SK-N-SH (cell line): ENCODE measurements around the gene SND1. TPM values are rescaled to one million over a fixed set of nuclear protein-coding genes. Genes with fewer than 3 reads are reported as not detected.

ENCODE experiments used
- CTCF ChIA-PET: fragments of 300-600, 350-600 bp; formaldehyde crosslinking; extraction: SDS; loops from one replicate; lab custom pipeline; 2021; lab: Yijun Ruan, JAX
- POLR2A ChIA-PET: fragments of 350-600 bp; sonication (Branson Sonifier 250); formaldehyde crosslinking; extraction: SDS; loops from one replicate; lab custom pipeline; 2020; ENCODE audit warnings: antibody characterized with exemption, inconsistent platforms; lab: Yijun Ruan, JAX
- DNase-seq: peaks from one replicate; pipeline ENCODE4 v3.0.0; 2012
- H2AFZ ChIP-seq: fragments of 200-600 bp; sonication (generic); 2 replicates; pipeline ENCODE4 v1.8.1; 2016; ENCODE audit warnings: antibody characterized with exemption, mild to moderate bottlenecking, low read depth
- H3F3A ChIP-seq: fragments of 200-600 bp; sonication (generic); replicated peaks from 2 replicates; pipeline ENCODE3; 2016; ENCODE audit warnings: antibody characterized with exemption, mild to moderate bottlenecking; ENCODE audit not compliant: insufficient read depth
- H3K27ac ChIP-seq, 2 experiments: fragments of 200-500 bp in 1 of 2; fragments of 200-600 bp in 1 of 2; sonication (Bioruptor generic) in 1 of 2; sonication (generic), shearing (Covaris generic) in 1 of 2; 2 replicates each; pipeline versions ENCODE4 v1.5.1 to v1.6.1; 2014 to 2016; ENCODE audit warnings: low read depth in 2 of 2, inconsistent platforms in 1 of 2, low read length in 1 of 2, mild to moderate bottlenecking in 1 of 2, mixed read lengths in 1 of 2
- H3K27me3 ChIP-seq: fragments of 200-600 bp; sonication (generic), shearing (Covaris generic); 2 replicates; pipeline ENCODE4 v1.6.1; 2016; ENCODE audit warnings: mixed run types; ENCODE audit not compliant: insufficient read depth
- H3K36me3 ChIP-seq, 2 experiments: fragments of 200-500 bp in 1 of 2; fragments of 200-600 bp in 1 of 2; sonication (Bioruptor generic) in 1 of 2; sonication (generic) in 1 of 2; replicated peaks in 1 of 2; 2 replicates each; pipeline versions ENCODE3 to v1.5.1; 2014 to 2016; ENCODE audit warnings: low read length in 1 of 2, mild to moderate bottlenecking in 1 of 2; ENCODE audit not compliant: insufficient read depth in 2 of 2, control insufficient read depth in 1 of 2
- H3K4me1 ChIP-seq, 2 experiments: fragments of 200-500 bp in 1 of 2; fragments of 200-600 bp in 1 of 2; sonication (Bioruptor generic) in 1 of 2; sonication (generic), shearing (Covaris generic) in 1 of 2; 2 replicates each; pipeline versions ENCODE4 v1.5.1 to v1.6.1; 2014 to 2016; ENCODE audit warnings: low read depth in 1 of 2, low read length in 1 of 2, mixed run types in 1 of 2; ENCODE audit not compliant: insufficient read depth in 2 of 2, control insufficient read depth in 1 of 2
- H3K4me2 ChIP-seq: fragments of 200-600 bp; sonication (generic), shearing (Covaris generic); 2 replicates; pipeline ENCODE4 v1.6.1; 2017; ENCODE audit warnings: mixed run types
- H3K4me3 ChIP-seq, 2 experiments: fragments of 200-500 bp in 1 of 2; fragments of 200-600 bp in 1 of 2; sonication (Bioruptor generic) in 1 of 2; sonication (generic), shearing (Covaris generic) in 1 of 2; 2 replicates each; pipeline versions ENCODE4 v1.5.1 to v1.8.1; 2014 to 2016; ENCODE audit warnings: low read depth in 2 of 2, inconsistent platforms in 1 of 2, low read length in 1 of 2, mild to moderate bottlenecking in 1 of 2, mixed read lengths in 1 of 2, moderate library complexity in 1 of 2
- H3K79me2 ChIP-seq: fragments of 200-600 bp; sonication (generic); 2 replicates; pipeline ENCODE4 v1.8.1; 2017; ENCODE audit warnings: mild to moderate bottlenecking; ENCODE audit not compliant: insufficient read depth
- H3K9ac ChIP-seq: fragments of 200-600 bp; sonication (generic); 2 replicates; pipeline ENCODE4 v1.6.1; 2017; ENCODE audit warnings: mixed run types
- H3K9me2 ChIP-seq: fragments of 200-600 bp; sonication (generic); 2 replicates; pipeline ENCODE4 v1.6.1; 2017; ENCODE audit warnings: mixed run types
- H3K9me3 ChIP-seq: fragments of 200-600 bp; sonication (generic); 2 replicates; pipeline ENCODE4 v1.6.1; 2017; ENCODE audit warnings: mixed run types, mild to moderate bottlenecking, moderate library complexity
- H4K20me1 ChIP-seq: fragments of 200-600 bp; sonication (generic); 2 replicates; pipeline ENCODE4 v1.6.1; 2017; ENCODE audit warnings: mild to moderate bottlenecking, mixed run types; ENCODE audit not compliant: insufficient read depth
- ELF1 ChIP-seq: IDR thresholded peaks from 2 replicates; pipeline ENCODE4 v1.4.0; 2012
- EP300 ChIP-seq, 2 experiments: IDR thresholded peaks; 2 replicates each; pipeline versions ENCODE4 v1.4.0 to v1.6.1; 2012; ENCODE audit warnings: borderline replicate concordance in 1 of 2, low read depth in 1 of 2, low read length in 1 of 2
- FOSL2 ChIP-seq: IDR thresholded peaks from 2 replicates; pipeline ENCODE4 v1.4.0; 2012; ENCODE audit warnings: low read depth, mild to moderate bottlenecking, moderate library complexity, borderline replicate concordance
- JUND ChIP-seq: IDR thresholded peaks from 2 replicates; pipeline ENCODE4 v1.4.0; 2012
- MEF2A ChIP-seq: IDR thresholded peaks from 2 replicates; pipeline ENCODE4 v1.4.0; 2012; ENCODE audit warnings: low read depth, borderline replicate concordance
- MXI1 ChIP-seq: IDR thresholded peaks from 2 replicates; pipeline ENCODE4 v1.6.1; 2012; ENCODE audit warnings: mild to moderate bottlenecking, low read depth, low read length, improper control_type of control experiment
- NFIC ChIP-seq: IDR thresholded peaks from 2 replicates; pipeline ENCODE4 v1.4.0; 2012; ENCODE audit warnings: borderline replicate concordance
- PBX3 ChIP-seq: IDR thresholded peaks from 2 replicates; pipeline ENCODE4; 2012
- POLR2AphosphoS5 ChIP-seq: IDR thresholded peaks from 2 replicates; pipeline ENCODE4 v1.6.1; 2012; ENCODE audit warnings: low read depth, low read length
- RAD21 ChIP-seq: IDR thresholded peaks from 2 replicates; pipeline ENCODE4 v1.6.1; 2012; ENCODE audit warnings: mild to moderate bottlenecking, low read length
- RFX5 ChIP-seq: IDR thresholded peaks from 2 replicates; pipeline ENCODE4 v1.6.1; 2012; ENCODE audit warnings: mild to moderate bottlenecking, improper control_type of control experiment, low read length
- RXRA ChIP-seq: IDR thresholded peaks from 2 replicates; pipeline ENCODE4 v1.4.0; 2012; ENCODE audit warnings: low read depth, mild to moderate bottlenecking, borderline replicate concordance
- SIN3A ChIP-seq: IDR thresholded peaks from 2 replicates; pipeline ENCODE4 v1.6.1; 2012; ENCODE audit warnings: low read depth, mild to moderate bottlenecking, low read length, moderate library complexity, borderline replicate concordance
- SMC3 ChIP-seq: IDR thresholded peaks from 2 replicates; pipeline ENCODE4 v1.6.1; 2012; ENCODE audit warnings: low read depth, low read length, improper control_type of control experiment
- TAF1 ChIP-seq: IDR thresholded peaks from 2 replicates; pipeline ENCODE4 v1.6.1; 2012; ENCODE audit warnings: low read depth, mild to moderate bottlenecking, low read length, moderate library complexity, borderline replicate concordance
- YY1 ChIP-seq: IDR thresholded peaks from 2 replicates; pipeline ENCODE4 v1.4.0; 2012; ENCODE audit warnings: low read depth, mild to moderate bottlenecking
- WGBS: methylation state at CpG from one replicate; pipeline ENCODE4 v1.1.6; 2017; ENCODE audit warnings: low lambda C conversion rate; 5-methylcytosine and 5-hydroxymethylcytosine counted together
- polyA plus RNA-seq, 3 experiments: library from polyadenylated mRNA; depleted of rRNA; stranded (reverse); fragments of >200 nt; gene quantifications; 2 replicates each; pipeline ENCODE4 v1.2.3, GENCODE V29; 2012
- TF ChIP-seq, protein P1 (sequence below): IDR thresholded peaks from 2 replicates; pipeline ENCODE4 v1.6.1; 2012; ENCODE audit warnings: mild to moderate bottlenecking, low read depth, low read length, moderate library complexity

SND1 gene
- polyA plus RNA-seq, 1 of the 3 experiments (the other 2 are of a cell fraction) = 165 TPM

GRCh38 chr7:127752829-127753228, 100.8 kb downstream of the SND1 start:
- CTCF ChIA-PET = interaction anchor here (1.1 to 1.7 kb wide), 3 partner anchors 11 to 44 kb away, joined by 3 to 5 read pairs (median 3); no protein-coding TSS in a partner anchor
- WGBS = 100% methylated on average over 1 of the region's 1 CpG
- Histone ChIP-seq H3K9ac (no peak overlapping the region), H3K36me3 (peaks cover 2 to 4% of the 10 kb centered on the region in 2 experiments), H3K4me2 (no peak overlapping the region), H3K79me2 (peaks cover 96% of the 10 kb centered on the region), H2AFZ (no peak overlapping the region), H4K20me1 (peaks cover 78% of the 10 kb centered on the region), H3F3A (no peaks in the 10 kb centered on the region), H3K27ac (no peak overlapping the region), H3K9me2 (no peaks in the 10 kb centered on the region), H3K27me3 (no peaks in the 10 kb centered on the region), H3K4me3 (no peak overlapping the region), H3K4me1 (peaks cover 7 to 25% of the 10 kb centered on the region in 2 experiments; a peak in 3 of 4 replicates), H3K9me3 (no peaks in the 10 kb centered on the region)
- TF ChIP-seq, protein P1, sequence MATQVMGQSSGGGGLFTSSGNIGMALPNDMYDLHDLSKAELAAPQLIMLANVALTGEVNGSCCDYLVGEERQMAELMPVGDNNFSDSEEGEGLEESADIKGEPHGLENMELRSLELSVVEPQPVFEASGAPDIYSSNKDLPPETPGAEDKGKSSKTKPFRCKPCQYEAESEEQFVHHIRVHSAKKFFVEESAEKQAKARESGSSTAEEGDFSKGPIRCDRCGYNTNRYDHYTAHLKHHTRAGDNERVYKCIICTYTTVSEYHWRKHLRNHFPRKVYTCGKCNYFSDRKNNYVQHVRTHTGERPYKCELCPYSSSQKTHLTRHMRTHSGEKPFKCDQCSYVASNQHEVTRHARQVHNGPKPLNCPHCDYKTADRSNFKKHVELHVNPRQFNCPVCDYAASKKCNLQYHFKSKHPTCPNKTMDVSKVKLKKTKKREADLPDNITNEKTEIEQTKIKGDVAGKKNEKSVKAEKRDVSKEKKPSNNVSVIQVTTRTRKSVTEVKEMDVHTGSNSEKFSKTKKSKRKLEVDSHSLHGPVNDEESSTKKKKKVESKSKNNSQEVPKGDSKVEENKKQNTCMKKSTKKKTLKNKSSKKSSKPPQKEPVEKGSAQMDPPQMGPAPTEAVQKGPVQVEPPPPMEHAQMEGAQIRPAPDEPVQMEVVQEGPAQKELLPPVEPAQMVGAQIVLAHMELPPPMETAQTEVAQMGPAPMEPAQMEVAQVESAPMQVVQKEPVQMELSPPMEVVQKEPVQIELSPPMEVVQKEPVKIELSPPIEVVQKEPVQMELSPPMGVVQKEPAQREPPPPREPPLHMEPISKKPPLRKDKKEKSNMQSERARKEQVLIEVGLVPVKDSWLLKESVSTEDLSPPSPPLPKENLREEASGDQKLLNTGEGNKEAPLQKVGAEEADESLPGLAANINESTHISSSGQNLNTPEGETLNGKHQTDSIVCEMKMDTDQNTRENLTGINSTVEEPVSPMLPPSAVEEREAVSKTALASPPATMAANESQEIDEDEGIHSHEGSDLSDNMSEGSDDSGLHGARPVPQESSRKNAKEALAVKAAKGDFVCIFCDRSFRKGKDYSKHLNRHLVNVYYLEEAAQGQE = no peak
- no peak for TF ChIP-seq RFX5
- no peak for TF ChIP-seq SIN3A
- TF ChIP-seq TAF1 = no peak
- TF ChIP-seq NFIC = no peak
- TF ChIP-seq POLR2AphosphoS5 = no peak
- TF ChIP-seq SMC3 = no peak
- no peak for TF ChIP-seq FOSL2
- TF ChIP-seq EP300 (IDR thresholded peaks at IDR 0.05; ENCODE audit: borderline replicate concordance in 1 of 2, low read depth in 1 of 2, low read length in 1 of 2) = no peak
- DNase-seq = no peak
- POLR2A ChIA-PET = no interaction called here

DNA sequence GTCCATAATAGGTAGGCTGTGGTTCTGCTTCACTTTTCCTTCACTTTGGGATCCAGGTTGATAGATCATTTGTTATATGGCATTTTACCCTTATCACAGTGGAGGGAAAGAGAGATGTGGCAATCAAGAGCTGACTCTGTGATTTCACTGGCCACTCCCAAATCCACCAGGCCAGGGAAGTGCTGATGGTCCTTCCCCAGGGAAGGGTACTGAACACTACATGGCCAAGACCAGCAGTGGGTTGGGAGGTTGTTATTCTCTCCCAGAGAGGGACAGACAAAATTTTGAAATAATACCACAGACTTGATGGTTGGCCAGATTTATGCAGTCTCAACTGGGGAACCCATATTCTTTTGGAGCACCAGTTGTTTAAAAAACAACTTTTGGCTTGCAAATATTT, 102.5 kb downstream of the SND1 start:
- Histone ChIP-seq H3K4me1 (peaks cover 7 to 25% of the 10 kb centered on the region in 2 experiments; a peak in 3 of 4 replicates), H4K20me1 (peaks cover 84% of the 10 kb centered on the region), H3K27me3 (no peaks in the 10 kb centered on the region), H2AFZ (no peak overlapping the region), H3K79me2 (peaks cover 95% of the 10 kb centered on the region), H3K9ac (no peak overlapping the region), H3F3A (no peaks in the 10 kb centered on the region), H3K9me2 (no peaks in the 10 kb centered on the region), H3K4me2 (no peak overlapping the region), H3K27ac (no peak overlapping the region), H3K9me3 (no peaks in the 10 kb centered on the region)
- DNase-seq = no peak
- ChIA-PET POLR2A (no interaction called here), CTCF (interaction anchor here (2.6 to 4.5 kb wide), 3 partner anchors 11 to 455 kb away, joined by 11 to 17 read pairs (median 13); no protein-coding TSS in a partner anchor)
- TF ChIP-seq RXRA = no peak
- TF ChIP-seq MEF2A = no peak
- no peak for TF ChIP-seq RAD21
- no peak for TF ChIP-seq MXI1
- TF ChIP-seq JUND = no peak
- TF ChIP-seq EP300 (IDR thresholded peaks at IDR 0.05; ENCODE audit: borderline replicate concordance in 1 of 2, low read depth in 1 of 2, low read length in 1 of 2) = no peak
- no peak for TF ChIP-seq PBX3
- no peak for TF ChIP-seq YY1
- no peak for TF ChIP-seq ELF1
- no peak for TF ChIP-seq TAF1
- TF ChIP-seq, all 33 proteins: peak for 0
- H3K36me3 ChIP-seq = peaks cover 0 to 4% of the 10 kb centered on the region in 2 experiments
- H3K4me3 ChIP-seq = no peak overlapping the region
